Adipocyte (in vitro differentiated cells): ENCODE measurements around the gene PRKAR1A.

Experiments
- DNase-seq: peaks from one replicate; pipeline ENCODE4 v3.0.0-alpha.2; 2015; ENCODE audit warnings: low read depth
- H3K27me3 ChIP-seq: replicated peaks from 2 replicates; pipeline ENCODE4 v1.7.0; 2013; ENCODE audit warnings: mild to moderate bottlenecking, low read length, moderate library complexity; ENCODE audit not compliant: control insufficient read depth, insufficient read depth
- H3K36me3 ChIP-seq: 2 replicates; pipeline ENCODE4 v1.7.0; 2013; ENCODE audit warnings: low read length, mild to moderate bottlenecking, moderate library complexity; ENCODE audit not compliant: control insufficient read depth, insufficient read depth, severe bottlenecking
- H3K4me1 ChIP-seq: 2 replicates; pipeline ENCODE4 v1.7.0; 2013; ENCODE audit warnings: mild to moderate bottlenecking, low read length, moderate library complexity; ENCODE audit not compliant: control insufficient read depth, insufficient read depth
- H3K4me3 ChIP-seq: 2 replicates; pipeline ENCODE4 v1.7.0; 2013; ENCODE audit warnings: mild to moderate bottlenecking, low read length, moderate library complexity
- H3K9ac ChIP-seq: 2 replicates; pipeline ENCODE4 v1.7.0; 2013; ENCODE audit warnings: mild to moderate bottlenecking, low read length, moderate library complexity
- H3K9me3 ChIP-seq: 2 replicates; pipeline ENCODE4 v1.7.0; 2013; ENCODE audit warnings: mild to moderate bottlenecking, low read length, moderate library complexity; ENCODE audit not compliant: control insufficient read depth

Gene PRKAR1A

GRCh38 chr17:68512247-68512959, at the start of gene PRKAR1A:
TSS of gene PRKAR1A (plus strand) at chr17:68512430. CDS start at chr17:68515400, 2,970 bp downstream.
- H3K9ac ChIP-seq, result peak within 1 kb of the TSS; percentile 99
- peak; percentile 98 for DNase-seq
- H3K4me3 ChIP-seq, result peak within 1 kb of the TSS; percentile 98
- peaks cover 64% of the 10 kb centered on the region for H3K4me1 ChIP-seq
- H3K9me3 ChIP-seq, result no peaks in the 10 kb centered on the region
- no peaks in the 10 kb centered on the region for H3K27me3 ChIP-seq
- peaks cover 24% of the 10 kb centered on the region for H3K36me3 ChIP-seq

GRCh38 chr17:68463211-68464019, 48.8 kb upstream of the PRKAR1A start:
- H3K4me1 ChIP-seq, result peaks cover 24% of the 10 kb centered on the region
- H3K4me3 ChIP-seq, result no peak overlapping the region
- DNase-seq, result no peak
- no peaks in the 10 kb centered on the region for H3K36me3 ChIP-seq
- H3K27me3 ChIP-seq, result no peaks in the 10 kb centered on the region
- H3K9me3 ChIP-seq, result no peaks in the 10 kb centered on the region
- no peak overlapping the region for H3K9ac ChIP-seq

- H3K27me3 ChIP-seq, result no peaks in the 10 kb centered on the region
These were observed 43.9 kb upstream of the PRKAR1A start for GRCh38 chr17:68468334-68468733.

DNA sequence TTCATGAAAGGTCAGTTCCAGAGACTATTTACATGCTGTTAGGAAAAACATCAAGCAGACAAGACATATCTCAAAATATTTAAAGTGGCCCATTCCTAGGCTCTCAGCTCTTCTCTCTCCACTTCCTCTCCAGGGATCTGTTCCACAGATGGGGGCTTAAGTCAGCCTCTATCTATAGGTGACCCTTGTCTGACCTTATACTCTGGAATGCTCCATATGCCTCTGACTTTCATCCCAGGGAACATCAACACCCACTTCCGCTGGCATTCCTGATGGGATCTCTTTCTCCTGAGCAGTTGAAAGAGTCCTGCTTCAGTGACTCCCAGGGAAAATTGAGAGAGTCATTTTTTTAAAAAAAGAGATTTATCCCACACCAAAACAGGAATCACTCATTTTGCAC, 43.4 kb upstream of the PRKAR1A start:
- no peak for DNase-seq
- no peak overlapping the region for H3K9ac ChIP-seq
- H3K4me3 ChIP-seq, result no peak overlapping the region
- no peaks in the 10 kb centered on the region for H3K4me1 ChIP-seq
- H3K36me3 ChIP-seq, result no peaks in the 10 kb centered on the region
- no peaks in the 10 kb centered on the region for H3K9me3 ChIP-seq
- no peaks in the 10 kb centered on the region for H3K27me3 ChIP-seq

More at GRCh38 chr17:68468334-68468733, 43.9 kb upstream of the PRKAR1A start:
- no peaks in the 10 kb centered on the region for H3K4me1 ChIP-seq
- no peaks in the 10 kb centered on the region for H3K36me3 ChIP-seq
- no peak overlapping the region for H3K4me3 ChIP-seq
- DNase-seq, result no peak
- H3K9ac ChIP-seq, result no peak overlapping the region
- H3K9me3 ChIP-seq, result no peaks in the 10 kb centered on the region

- Histone ChIP-seq H3K36me3 (no peaks in the 10 kb centered on the region), H3K27me3 (no peaks in the 10 kb centered on the region), H3K9ac (no peak overlapping the region), H3K4me1 (no peaks in the 10 kb centered on the region), H3K9me3 (no peaks in the 10 kb centered on the region), H3K4me3 (no peak overlapping the region)
- no peak for DNase-seq
These were observed 41.3 kb upstream of the PRKAR1A start for GRCh38 chr17:68470961-68471360.

GRCh38 chr17:68480885-68481284, 31.3 kb upstream of the PRKAR1A start:
- Histone ChIP-seq H3K9ac (no peak overlapping the region), H3K4me3 (no peak overlapping the region), H3K4me1 (no peaks in the 10 kb centered on the region), H3K9me3 (no peaks in the 10 kb centered on the region), H3K36me3 (no peaks in the 10 kb centered on the region), H3K27me3 (no peaks in the 10 kb centered on the region)
- DNase-seq, result no peak

- no peak for DNase-seq
- Histone ChIP-seq H3K27me3 (no peaks in the 10 kb centered on the region), H3K9me3 (no peaks in the 10 kb centered on the region), H3K4me3 (no peak overlapping the region), H3K36me3 (no peaks in the 10 kb centered on the region), H3K9ac (no peak overlapping the region), H3K4me1 (no peaks in the 10 kb centered on the region)
These were observed 29.6 kb upstream of the PRKAR1A start for GRCh38 chr17:68482576-68483041.

- no peak for DNase-seq
- Histone ChIP-seq H3K36me3 (no peaks in the 10 kb centered on the region), H3K4me1 (no peaks in the 10 kb centered on the region), H3K9ac (no peak overlapping the region), H3K4me3 (no peak overlapping the region), H3K27me3 (no peaks in the 10 kb centered on the region), H3K9me3 (no peaks in the 10 kb centered on the region)
These were observed 27.8 kb upstream of the PRKAR1A start for GRCh38 chr17:68484458-68484857.

GRCh38 chr17:68489919-68490318, 22.3 kb upstream of the PRKAR1A start:
- DNase-seq, result no peak
- Histone ChIP-seq H3K27me3 (no peaks in the 10 kb centered on the region), H3K9me3 (no peaks in the 10 kb centered on the region), H3K4me3 (no peak overlapping the region), H3K4me1 (peaks cover 24% of the 10 kb centered on the region), H3K36me3 (no peaks in the 10 kb centered on the region), H3K9ac (peak overlapping the region; percentile 1)

DNA sequence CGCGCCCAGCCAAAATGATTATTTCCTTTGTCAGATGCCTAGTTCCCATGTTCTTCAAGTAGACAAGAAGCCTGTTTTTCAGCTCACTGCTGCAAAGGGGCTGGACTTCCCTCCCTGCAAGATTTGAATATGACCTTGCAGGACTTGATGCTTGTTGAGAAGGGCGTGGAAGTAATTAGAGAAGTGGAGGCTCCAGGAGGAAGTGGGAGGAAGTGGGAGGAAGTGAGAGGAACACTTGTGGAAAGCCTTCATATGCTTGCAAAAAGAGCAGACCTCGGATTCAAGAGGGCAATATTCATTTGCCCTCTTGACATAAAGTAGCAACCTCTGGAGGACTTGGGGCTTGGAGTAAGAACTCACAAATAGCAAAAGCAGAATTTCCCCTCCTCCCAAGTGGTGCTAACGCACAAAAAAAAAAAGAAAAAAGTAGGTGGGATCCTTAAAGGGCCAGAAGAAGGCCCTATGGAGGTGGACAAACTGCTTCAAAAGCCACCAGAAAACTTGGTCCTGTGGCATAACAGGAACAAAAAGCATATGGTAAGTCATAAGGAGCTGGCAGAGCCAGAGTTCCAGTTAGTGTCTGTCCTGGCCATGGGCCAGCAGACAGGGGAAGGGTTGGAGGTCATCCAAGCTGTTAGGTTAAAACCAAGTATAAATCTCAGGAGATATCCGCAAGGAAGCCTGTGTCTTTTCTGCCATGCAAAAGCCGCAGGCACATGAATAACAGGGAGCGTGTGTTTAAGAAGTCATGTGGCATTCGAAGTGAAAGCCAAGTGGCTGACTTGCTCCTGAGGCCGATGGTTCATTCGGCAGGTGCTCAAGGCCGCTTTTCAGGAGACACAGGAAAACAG, 20.6 kb upstream of the PRKAR1A start:
- H3K27me3 ChIP-seq, result no peaks in the 10 kb centered on the region
- peaks cover 24% of the 10 kb centered on the region for H3K4me1 ChIP-seq
- H3K9ac ChIP-seq, result no peak overlapping the region
- H3K4me3 ChIP-seq, result no peak overlapping the region
- DNase-seq, result no peak
- no peaks in the 10 kb centered on the region for H3K9me3 ChIP-seq
- H3K36me3 ChIP-seq, result no peaks in the 10 kb centered on the region
